Suppressor macrophage treated with lipopolysaccharide for 1 hour (primary cell): ENCODE measurements around the gene KRTAP12-1.

Source experiments
- DNase-seq, 3 donors: peaks; one replicate each; pipeline ENCODE4 v3.0.0-alpha.2; 2020 to 2022

Gene KRTAP12-1

GRCh38 chr21:44710756-44711326 lies 28.9 kb upstream of the KRTAP12-1 start:
- DNase-seq = no peak

DNA sequence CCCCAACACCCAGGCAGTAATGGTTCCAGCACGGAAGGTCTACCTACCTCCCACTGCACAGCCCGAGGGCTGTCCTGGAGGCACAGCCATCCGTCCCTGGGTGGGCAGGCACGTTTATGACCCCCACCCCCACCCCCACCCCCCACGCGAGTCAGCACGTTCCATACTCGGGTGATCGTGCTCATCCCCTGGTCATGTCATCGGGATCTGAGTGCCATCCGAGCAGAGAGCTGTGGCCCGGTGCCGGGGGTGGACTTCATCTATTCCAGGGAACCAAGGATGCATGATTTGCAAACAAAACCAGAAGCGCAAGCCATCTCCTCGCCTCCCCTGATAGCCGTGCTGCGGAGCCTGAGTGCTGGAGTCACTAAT lies 28.3 kb upstream of the KRTAP12-1 start:
- DNase-seq = no peak

DNA sequence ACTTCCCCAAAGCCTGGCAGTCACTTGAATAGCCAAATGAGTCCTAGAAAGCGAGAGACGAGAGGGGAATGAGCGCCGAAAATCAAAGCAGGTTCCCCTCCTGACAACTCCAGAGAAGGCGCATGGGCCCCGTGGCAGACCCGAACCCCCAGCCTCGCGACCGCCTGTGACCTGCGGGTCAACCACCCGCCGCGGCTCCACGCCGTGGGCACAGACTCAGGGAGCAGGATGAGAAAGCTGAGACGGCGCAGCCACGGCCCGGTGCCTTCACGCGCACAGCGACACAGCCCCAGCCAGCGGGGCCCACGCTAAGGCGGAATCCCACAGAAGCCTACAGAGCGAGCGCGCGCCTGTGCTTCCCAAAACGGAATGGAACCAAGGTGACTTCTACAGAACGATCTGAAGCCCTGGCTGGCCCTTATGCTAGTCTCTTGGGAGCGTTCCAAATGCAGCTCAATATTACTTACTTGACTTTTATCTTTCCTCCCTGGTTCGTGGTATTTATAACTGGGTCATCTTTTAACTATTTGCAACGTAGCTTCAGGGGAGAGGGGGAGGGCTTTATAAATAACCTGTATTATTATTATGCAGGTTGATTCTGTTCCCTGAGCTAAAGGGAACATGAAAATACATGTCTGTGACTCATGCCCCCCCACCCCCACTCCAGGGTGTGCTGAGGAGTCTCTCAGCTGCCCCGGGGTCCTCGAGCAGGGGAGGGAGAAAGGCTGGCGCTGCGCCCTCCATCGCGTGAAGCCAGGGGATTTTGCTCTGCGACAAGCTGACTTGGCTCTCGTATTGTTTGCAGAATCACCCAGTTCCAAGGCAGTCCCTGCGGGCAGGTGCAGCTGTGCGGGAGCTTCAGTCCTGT lies 27.7 kb upstream of the KRTAP12-1 start:
- peak in 2 of 3 donors; percentile 20 to 40 for DNase-seq

DNA sequence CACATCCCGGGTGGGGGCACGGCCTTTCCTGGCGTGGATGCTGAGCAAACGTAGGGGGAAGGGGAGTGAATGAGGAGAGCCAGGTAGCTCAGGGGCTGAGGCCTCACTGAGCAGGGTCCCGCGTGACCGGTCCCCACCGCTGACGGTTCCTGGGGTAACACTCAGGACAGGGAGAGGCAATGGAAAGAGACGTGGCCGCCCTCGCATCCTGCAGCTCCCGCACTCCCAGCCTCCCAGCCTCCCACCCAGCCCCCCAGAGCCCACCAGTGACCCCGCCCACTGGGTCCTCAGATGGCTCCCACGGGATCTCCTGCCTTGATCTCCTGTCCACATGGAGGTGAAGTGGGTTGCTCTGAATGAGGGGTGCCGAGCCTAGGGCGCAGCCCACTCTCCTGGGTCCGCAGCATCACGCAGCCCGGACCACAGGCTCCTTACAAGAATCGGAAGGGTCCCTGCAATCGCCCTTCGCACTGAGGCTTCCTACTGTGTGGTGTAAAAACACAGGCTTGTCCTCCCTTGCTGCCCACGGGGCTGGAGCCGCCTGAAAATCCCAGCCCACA lies 27.0 kb upstream of the KRTAP12-1 start:
- DNase-seq = peak; percentile 63 to 76 (median 71)

GRCh38 chr21:44708213-44708865 lies 26.4 kb upstream of the KRTAP12-1 start:
- DNase-seq = no peak

DNA sequence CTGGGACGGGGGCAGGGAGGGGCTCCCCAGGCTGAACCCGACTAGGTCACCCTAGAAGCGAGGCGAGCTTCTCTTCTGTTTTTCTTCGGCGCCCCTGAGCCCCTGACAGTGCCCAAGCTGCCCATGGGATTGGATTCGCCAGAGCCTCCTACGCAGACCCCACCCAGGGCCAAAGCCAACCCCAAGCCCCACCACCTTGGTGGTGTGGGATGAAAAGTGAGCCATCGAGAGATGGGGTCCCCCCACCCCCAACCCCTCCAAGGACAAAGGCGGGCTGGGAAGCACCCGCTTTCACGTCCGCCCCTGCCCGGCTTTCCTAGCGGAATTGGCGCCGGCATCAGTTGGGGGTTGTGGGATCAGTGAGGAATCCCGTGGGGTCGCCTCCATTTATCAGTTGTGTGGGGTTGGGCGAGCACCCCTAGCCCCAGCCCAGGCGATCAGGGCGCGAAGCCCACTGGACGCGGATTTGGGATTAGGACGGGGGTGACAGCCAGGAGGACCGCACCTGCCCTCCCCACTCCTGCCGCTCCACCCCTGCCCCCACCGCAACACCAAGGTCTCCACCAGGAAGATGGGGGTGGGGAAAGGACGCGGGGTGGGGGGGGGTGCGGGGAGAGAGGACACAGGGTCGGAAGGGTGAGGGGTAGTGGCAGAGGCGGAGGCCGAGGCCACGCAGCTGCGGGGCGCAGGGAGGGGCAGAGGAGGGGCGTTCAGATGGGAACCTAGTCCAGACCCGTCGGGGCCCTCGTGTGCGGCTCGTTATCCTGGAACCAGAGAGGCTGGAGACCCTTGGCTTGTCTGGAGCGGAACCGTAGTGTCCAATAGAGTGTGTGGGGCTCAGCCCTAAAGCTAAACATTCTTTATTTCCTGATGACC lies 25.0 kb upstream of the KRTAP12-1 start:
- DNase-seq = no peak

DNA sequence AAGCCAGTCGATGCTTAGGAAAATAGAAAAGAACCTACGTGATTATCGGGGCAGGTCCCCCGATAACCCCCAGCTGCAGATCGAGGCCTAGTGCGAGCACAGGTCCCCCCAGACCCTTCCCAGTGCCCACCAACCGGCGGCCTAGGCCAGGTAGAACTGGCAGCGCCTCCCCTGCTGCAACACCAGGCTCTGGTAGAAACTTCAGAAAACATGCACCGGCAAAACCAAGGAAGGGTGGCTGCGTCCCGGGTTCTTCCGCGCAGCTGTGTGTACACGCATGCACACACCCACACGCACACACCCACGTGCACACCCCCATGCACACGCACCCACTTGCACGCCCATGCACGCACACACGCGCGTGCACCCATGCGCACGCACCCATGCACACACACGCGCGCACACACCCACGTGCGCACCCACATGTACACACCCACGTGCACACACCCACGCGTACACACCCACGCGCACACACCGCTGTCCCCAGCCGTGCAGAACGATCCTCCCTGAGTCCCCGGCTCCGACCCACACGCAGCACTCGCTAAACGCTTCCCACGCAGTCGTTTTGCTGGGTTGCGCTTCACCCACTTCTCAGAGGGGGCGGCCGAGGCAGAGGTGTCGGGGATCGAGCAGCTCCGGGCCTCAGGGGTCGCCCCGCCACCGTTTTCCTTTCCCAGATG lies 24.2 kb upstream of the KRTAP12-1 start:
- DNase-seq = no peak

DNA sequence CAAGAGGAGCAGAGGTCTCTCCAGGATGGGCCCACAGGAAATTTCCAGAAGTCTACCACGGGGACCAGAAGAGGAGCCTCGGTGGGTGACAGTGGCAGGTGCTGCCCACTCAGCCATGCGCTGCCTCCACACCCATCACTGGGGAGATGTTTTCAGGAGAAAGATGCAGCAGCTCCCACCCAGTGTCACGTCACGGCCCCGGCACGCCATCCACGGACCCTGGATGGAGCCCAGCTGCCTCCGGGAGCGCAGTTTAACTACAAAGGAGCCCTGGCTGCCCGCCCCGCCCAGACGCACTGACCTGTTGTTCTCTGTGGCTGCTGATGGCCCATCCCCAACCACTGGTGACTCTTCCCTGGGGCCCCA lies 22.7 kb upstream of the KRTAP12-1 start:
- no peak for DNase-seq

DNA sequence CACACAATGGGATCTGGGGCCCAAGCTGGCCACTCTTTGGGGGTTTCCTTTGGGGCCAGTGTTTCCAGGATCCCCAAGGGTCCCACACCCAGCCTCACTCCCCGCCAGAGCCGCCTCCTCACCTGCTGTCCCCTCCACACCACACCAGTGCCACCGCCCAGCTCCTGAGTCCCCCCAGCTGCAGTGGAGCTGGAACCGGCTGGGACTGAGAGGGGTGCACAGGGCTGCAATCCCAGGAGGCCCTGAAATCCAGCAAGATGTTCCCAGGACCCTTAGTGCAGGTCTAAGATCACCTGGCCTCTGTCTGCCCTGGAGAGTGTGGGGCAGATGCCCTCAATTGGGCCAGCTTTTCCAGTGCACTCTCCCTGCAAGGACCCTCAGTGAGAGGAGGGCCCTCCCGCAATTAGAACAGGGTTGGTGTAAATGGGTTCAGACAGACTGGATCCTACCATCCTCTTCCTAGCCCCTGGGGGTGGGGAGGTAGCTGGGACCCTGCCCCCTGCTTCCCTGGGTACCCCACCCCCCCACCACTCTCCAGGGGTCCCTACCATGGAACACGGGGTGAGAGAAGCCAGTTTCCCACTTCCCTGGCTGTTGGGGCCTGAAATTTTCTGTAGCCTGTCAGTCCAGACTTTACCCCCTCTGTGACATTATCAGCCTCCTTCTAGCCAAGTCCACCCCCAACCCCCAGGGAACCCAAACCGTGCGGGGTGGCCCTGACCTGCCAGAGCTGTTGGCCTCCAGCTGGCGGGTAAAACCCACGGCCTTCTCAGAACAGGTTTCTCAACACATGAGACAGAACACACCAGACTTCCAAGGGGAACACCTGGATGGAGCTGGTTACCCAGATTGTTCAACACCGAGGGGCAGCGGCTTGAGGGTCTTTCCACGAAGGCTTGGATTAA lies 22.0 kb upstream of the KRTAP12-1 start:
- no peak for DNase-seq

DNA sequence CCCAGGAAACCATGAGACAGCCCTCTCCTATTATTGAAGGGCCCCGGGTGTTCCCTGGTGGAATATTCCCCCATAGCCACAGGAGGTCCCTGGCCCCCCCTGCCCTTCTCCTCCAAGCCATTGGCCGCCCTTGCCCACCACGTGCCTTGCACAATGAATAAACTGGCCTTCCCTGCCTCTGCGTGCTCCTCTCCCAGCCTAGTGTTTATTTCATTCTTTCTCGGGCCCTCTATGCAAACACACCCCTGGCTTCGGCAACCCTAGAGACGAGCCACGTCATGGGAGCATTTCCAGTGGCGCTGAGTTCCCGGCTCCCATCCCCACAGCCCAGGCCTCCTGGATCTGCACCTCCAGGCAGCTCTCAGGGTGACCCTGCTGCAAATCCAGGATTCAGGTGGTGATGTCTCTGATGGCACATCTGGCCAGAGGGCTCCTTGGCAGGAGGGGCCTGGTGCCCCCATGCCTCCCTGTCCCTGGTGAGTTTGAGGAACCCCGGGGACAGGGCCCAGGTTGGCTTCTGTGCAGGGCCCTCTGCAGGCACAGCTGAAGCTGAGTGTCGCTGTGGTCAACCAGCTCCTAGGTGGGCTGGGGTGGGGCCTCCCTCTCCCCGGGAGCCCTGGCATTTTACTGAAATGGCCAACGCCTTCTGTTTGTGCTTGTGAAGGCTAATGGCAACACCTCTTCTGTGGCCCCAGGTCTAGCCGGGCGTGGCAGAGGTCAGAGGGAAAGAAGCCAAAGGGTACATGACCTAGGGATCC lies 21.2 kb upstream of the KRTAP12-1 start:
- DNase-seq = no peak

- DNase-seq = no peak
Measured at GRCh38 chr21:44702111-44702972, 20.4 kb upstream of the KRTAP12-1 start.

DNA sequence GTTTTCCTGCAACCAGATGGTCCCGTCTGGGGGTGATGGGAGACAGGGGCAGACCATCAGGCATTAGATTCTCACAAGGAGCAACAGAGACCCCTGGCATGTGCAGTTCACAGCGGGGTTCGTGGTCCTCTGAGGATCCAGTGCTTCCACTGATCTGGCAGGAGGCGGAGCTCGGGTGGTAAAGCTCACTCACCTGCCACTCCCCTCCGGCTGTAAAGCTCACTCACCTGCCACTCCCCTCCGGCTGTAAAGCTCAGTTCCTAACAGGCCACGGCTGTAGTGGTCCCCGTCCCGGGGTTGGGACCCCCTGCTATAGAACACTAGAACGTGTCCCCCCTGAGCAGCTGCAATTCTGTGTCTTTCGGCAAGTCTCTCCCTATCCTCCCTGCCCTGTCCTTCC lies 19.6 kb upstream of the KRTAP12-1 start:
- DNase-seq = no peak

DNA sequence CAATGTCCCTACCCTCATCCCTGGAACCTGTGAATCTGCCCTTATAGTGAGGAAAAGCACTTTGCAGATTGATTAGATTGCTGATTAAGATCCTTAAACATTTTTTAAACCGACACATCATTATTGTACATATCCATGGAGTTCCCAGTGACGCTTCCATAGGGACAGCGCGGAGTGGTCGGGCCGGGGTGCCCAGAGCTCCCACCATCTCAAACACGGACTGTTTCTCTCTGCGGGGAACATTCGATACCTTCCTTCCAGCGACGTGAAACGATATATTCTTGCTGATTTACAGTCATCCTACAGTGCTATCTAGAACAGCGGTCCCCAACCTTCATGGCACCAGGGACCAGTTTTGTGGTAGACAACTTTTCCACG lies 19.0 kb upstream of the KRTAP12-1 start:
- DNase-seq = no peak

DNA sequence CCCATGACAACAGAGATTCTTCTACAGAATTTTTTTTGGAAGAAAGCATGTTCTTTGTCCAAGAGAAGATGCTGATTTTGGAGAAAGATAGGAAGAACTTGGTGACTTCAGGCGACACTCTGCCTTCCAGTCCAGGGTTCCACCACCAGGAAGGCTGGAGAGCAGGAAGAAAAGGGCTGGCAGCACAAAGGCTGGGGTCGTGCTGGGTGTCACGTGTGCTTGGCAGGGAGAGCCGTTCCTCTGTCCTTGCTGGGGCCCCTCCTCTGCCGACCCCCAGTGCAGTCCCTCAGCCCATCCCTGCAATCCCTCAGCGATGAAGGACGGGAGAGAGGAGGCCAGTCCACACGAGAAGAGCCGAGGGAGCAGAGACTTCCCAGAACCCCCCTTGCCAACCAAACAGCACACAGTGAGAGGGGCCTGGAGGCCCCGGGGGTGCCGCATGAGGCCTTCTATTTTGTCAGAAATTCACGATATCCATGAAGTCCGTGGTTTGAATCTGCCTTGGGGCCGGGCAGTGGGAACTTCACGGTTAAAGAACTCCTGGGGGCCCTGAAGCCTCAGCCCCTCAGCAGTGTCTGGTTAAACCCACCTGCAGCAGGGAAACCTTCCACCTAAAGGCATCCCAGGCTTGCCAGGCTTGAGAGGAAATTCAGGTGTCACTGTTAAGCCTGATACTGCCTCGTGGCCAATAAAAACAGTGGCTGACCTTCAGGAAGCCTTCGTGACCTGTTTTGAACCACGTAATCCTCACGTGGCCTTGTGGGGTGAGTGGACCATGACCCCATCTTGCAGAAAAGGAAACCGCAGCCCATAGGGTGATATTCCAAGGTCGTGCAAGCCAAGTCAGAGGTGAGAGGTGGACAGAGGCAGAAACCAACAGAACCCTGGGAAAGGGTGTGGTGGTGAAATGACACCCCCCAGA lies 18.4 kb upstream of the KRTAP12-1 start:
- DNase-seq = no peak

- no peak for DNase-seq
Measured at GRCh38 chr21:44699502-44700001, 17.6 kb upstream of the KRTAP12-1 start.

GRCh38 chr21:44697811-44698734 lies 16.1 kb upstream of the KRTAP12-1 start:
- no peak for DNase-seq
